Endothelial cell of umbilical vein (primary cell): Measurements from ENCODE around the gene MCTP1. TPM values are rescaled to one million over a fixed set of nuclear protein-coding genes. Genes with fewer than 3 reads are reported as not detected.

Experiments used
- BruUV-seq: library from RNA; stranded (reverse); fragments of 400-500 nt; replicated peaks from 2 replicates; lab custom pipeline; 2021; lab: Mats Ljungman, UMichigan
- CTCF ChIA-PET: fragments of 300-600, 350-600 bp; sonication (Branson Sonifier 250); formaldehyde crosslinking; loops from one replicate; lab custom pipeline; 2021; ENCODE audit warnings: antibody characterized with exemption, inconsistent platforms; lab: Charles Lee
- POLR2A ChIA-PET: fragments of 300-600, 350-600 bp; sonication (Branson Sonifier 250); formaldehyde crosslinking; loops from one replicate; lab custom pipeline; 2021; ENCODE audit warnings: antibody characterized with exemption, inconsistent platforms; lab: Charles Lee
- DNase-seq: peaks from one replicate; pipeline ENCODE4 v3.0.0-alpha.2; 2011; ENCODE audit warnings: low read depth, low spot score
- FAIRE-seq: peaks from 2 replicates; lab custom pipeline; 2011; peaks lifted over from hg19 to GRCh38; lab: Jason Lieb, UNC
- H2AFZ ChIP-seq: 2 replicates; pipeline ENCODE4 v1.6.0; 2012; ENCODE audit warnings: low read depth, low read length, control low read depth, inconsistent platforms
- H3K27ac ChIP-seq: 2 replicates; pipeline ENCODE4 v1.5.1; 2011; ENCODE audit warnings: low read depth, mild to moderate bottlenecking, control low read depth, low read length, moderate library complexity; ENCODE audit not compliant: insufficient read depth
- H3K27me3 ChIP-seq, 2 experiments: 2 replicates each; pipeline versions ENCODE4 v1.6.0 to v1.6.1; 2011; ENCODE audit warnings: low read length in 2 of 2, mixed read lengths in 1 of 2; ENCODE audit not compliant: control insufficient read depth in 2 of 2, insufficient read depth in 2 of 2
- H3K36me3 ChIP-seq, 2 experiments: 2 replicates in 1 of 2; 3 replicates in 1 of 2; pipeline ENCODE4 v1.5.1; 2011; ENCODE audit warnings: low read length in 2 of 2, mild to moderate bottlenecking in 1 of 2, moderate library complexity in 1 of 2; ENCODE audit not compliant: control insufficient read depth in 2 of 2, insufficient read depth in 2 of 2; ENCODE audit errors: extremely low read depth in 1 of 2
- H3K4me1 ChIP-seq: 3 replicates; pipeline ENCODE4 v1.5.1; 2011; ENCODE audit warnings: mild to moderate bottlenecking, low read length; ENCODE audit not compliant: control insufficient read depth, insufficient read depth; ENCODE audit errors: extremely low read depth
- H3K4me2 ChIP-seq: 2 replicates; pipeline ENCODE4 v1.6.1; 2011; ENCODE audit warnings: low read length, control low read depth, mixed read lengths; ENCODE audit not compliant: insufficient read depth
- H3K4me3 ChIP-seq, 3 experiments: fragments of 200-600 bp in 1 of 3; sonication (generic), shearing (Covaris generic) in 1 of 3; replicated peaks in 1 of 3; 2 replicates each; pipeline ENCODE4 v1.5.1; 2011 to 2016; ENCODE audit warnings: control low read depth in 3 of 3, low read length in 3 of 3, mild to moderate bottlenecking in 2 of 3, inconsistent platforms in 1 of 3, low read depth in 1 of 3, moderate library complexity in 1 of 3; ENCODE audit not compliant: insufficient read depth in 1 of 3
- H3K79me2 ChIP-seq: 2 replicates; pipeline ENCODE4 v1.6.0; 2012; ENCODE audit warnings: low read length, inconsistent platforms; ENCODE audit not compliant: control insufficient read depth, insufficient read depth
- H3K9ac ChIP-seq: replicated peaks from 2 replicates; pipeline ENCODE3; 2011; ENCODE audit warnings: low read length, control low read depth; ENCODE audit not compliant: insufficient read depth; ENCODE audit errors: extremely low read depth
- H3K9me1 ChIP-seq: replicated peaks from 3 replicates; pipeline ENCODE4 v1.6.0; 2011; ENCODE audit warnings: mild to moderate bottlenecking, low read length; ENCODE audit not compliant: control insufficient read depth, insufficient read depth; ENCODE audit errors: extremely low read depth
- H3K9me3 ChIP-seq: replicated peaks from 2 replicates; pipeline ENCODE4 v1.5.1; 2012; ENCODE audit warnings: low read length, inconsistent platforms; ENCODE audit not compliant: control insufficient read depth, insufficient read depth
- H4K20me1 ChIP-seq: replicated peaks from 2 replicates; pipeline ENCODE3; 2011; ENCODE audit warnings: mild to moderate bottlenecking, low read length; ENCODE audit not compliant: control insufficient read depth, insufficient read depth; ENCODE audit errors: extremely low read depth
- CTCF ChIP-seq, 2 donors: IDR thresholded peaks; 1 replicate in 1 of 2; 2 replicates in 1 of 2; pipeline ENCODE4 v1.5.1; 2011; ENCODE audit warnings: low read length in 2 of 2, mild to moderate bottlenecking in 2 of 2, moderate library complexity in 2 of 2, control low read depth in 1 of 2, inconsistent platforms in 1 of 2, low read depth in 1 of 2; ENCODE audit not compliant: insufficient read depth in 1 of 2; ENCODE audit errors: extremely low read depth in 1 of 2
- EZH2 ChIP-seq: IDR thresholded peaks from 2 replicates; pipeline ENCODE4 v1.6.1; 2012; ENCODE audit warnings: borderline replicate concordance, low read depth, mild to moderate bottlenecking, moderate library complexity, low read length, inconsistent platforms; ENCODE audit not compliant: severe bottlenecking
- FOS ChIP-seq: IDR thresholded peaks from 2 replicates; pipeline ENCODE4 v1.6.1; 2011; ENCODE audit warnings: mild to moderate bottlenecking, low read length, moderate library complexity, borderline replicate concordance; ENCODE audit not compliant: insufficient read depth
- GATA2 ChIP-seq: IDR thresholded peaks from 2 replicates; pipeline ENCODE4 v1.7.0; 2011; ENCODE audit warnings: low read depth, mild to moderate bottlenecking, moderate library complexity, mixed read lengths, low read length; ENCODE audit not compliant: insufficient read length, insufficient read depth
- JUN ChIP-seq: IDR thresholded peaks from 2 replicates; pipeline ENCODE4 v1.6.1; 2011; ENCODE audit warnings: borderline replicate concordance, low read depth; ENCODE audit not compliant: insufficient read length, insufficient read depth
- MAX ChIP-seq: IDR thresholded peaks from 2 replicates; pipeline ENCODE4 v1.6.1; 2011; ENCODE audit not compliant: insufficient read depth, insufficient read length
- MYC ChIP-seq: IDR thresholded peaks from one replicate; pipeline ENCODE4 v1.6.1; 2011; ENCODE audit warnings: mild to moderate bottlenecking, low read depth, low read length
- POLR2A ChIP-seq: IDR thresholded peaks from 2 replicates; pipeline ENCODE4 v1.6.1; 2012; ENCODE audit warnings: low read depth, mild to moderate bottlenecking, control low read depth, low read length
- POLR2AphosphoS5 ChIP-seq: IDR thresholded peaks from 2 replicates; pipeline ENCODE4 v1.6.1; 2012; ENCODE audit warnings: low read depth, mild to moderate bottlenecking, control low read depth, low read length, moderate library complexity; ENCODE audit not compliant: insufficient read depth
- dilution Hi-C: fragments of 300-500 bp; cut with MboI; formaldehyde crosslinking; loops from one replicate; pipeline ENCODE4 v1.15.0; 2019; ENCODE audit warnings: low sequenced_read_pairs; ENCODE audit not compliant: extremely low pct_ligation_motif_present
- intact Hi-C: fragments of 100-400 bp; cut with micrococcal nuclease; formaldehyde crosslinking; loops from one replicate; pipeline ENCODE4 v1.10.0; 2022
- polyA plus RNA-seq, 4 experiments: library from polyadenylated mRNA; depleted of rRNA in 3 of 4; stranded (reverse) in 3 of 4; unstranded in 1 of 4; fragments of >200 nt; gene quantifications; 2 replicates each; pipeline versions ENCODE4 v1.2.1 to v1.2.3, GENCODE V29; 2011 to 2012; ENCODE audit warnings: missing spikeins in 1 of 4
- total RNA-seq: library from RNA; stranded (reverse); gene quantifications from 2 replicates; pipeline ENCODE4 v1.2.3, GENCODE V29; 2021

The MCTP1 gene
- total and polyA plus RNA-seq, 2 donors (not counting 3 experiments of a cell fraction or from before 2014, with no cell fraction given) = 79.3 to 203 TPM

GRCh38 chr5:94872526-94872925 is 412.4 kb downstream of the MCTP1 start:
- FAIRE-seq = no peak
- H3K4me3 ChIP-seq = no peak overlapping the region
- H3K9me3 ChIP-seq = no peaks in the 10 kb centered on the region
- no peak overlapping the region for H3K9ac ChIP-seq
- H3K79me2 ChIP-seq = no peaks in the 10 kb centered on the region
- H3K9me1 ChIP-seq = no peaks in the 10 kb centered on the region
- H4K20me1 ChIP-seq = no peaks in the 10 kb centered on the region
- POLR2A ChIA-PET = no interaction called here
- H2AFZ ChIP-seq = no peak overlapping the region
- H3K4me1 ChIP-seq = no peaks in the 10 kb centered on the region
- no TSS peak for BruUV-seq
- TF ChIP-seq MYC (no peak), MAX (no peak), GATA2 (no peak), CTCF (IDR thresholded peaks at IDR 0.05; ENCODE audit: extremely low read depth in 1 of 2, insufficient read depth in 1 of 2, low read depth in 1 of 2, low read length in 2 of 2) (no peak), FOS (no peak), POLR2A (no peak), POLR2AphosphoS5 (no peak), JUN (no peak), EZH2 (no peak)
- H3K27ac ChIP-seq = no peak overlapping the region
- CTCF ChIA-PET = interaction anchor here (1.3 kb wide), 1 partner anchor 13 kb away, joined by 4 read pairs; no protein-coding TSS in a partner anchor
- peaks cover 3 to 9% of the 10 kb centered on the region in 2 experiments for H3K36me3 ChIP-seq
- H3K4me2 ChIP-seq = no peak overlapping the region
- dilution Hi-C loops (no loop called here), intact Hi-C loops (no loop called here)
- no peak for DNase-seq
- no peaks in the 10 kb centered on the region for H3K27me3 ChIP-seq
